ENCODE measurements around the gene EHBP1. TPM values are rescaled to one million over a fixed set of nuclear protein-coding genes. Genes with fewer than 3 reads are reported as not detected.

EHBP1 gene
- total and polyA plus RNA-seq, 2 experiments from 2014 or later, result 27.2 to 47.9 TPM

DNA sequence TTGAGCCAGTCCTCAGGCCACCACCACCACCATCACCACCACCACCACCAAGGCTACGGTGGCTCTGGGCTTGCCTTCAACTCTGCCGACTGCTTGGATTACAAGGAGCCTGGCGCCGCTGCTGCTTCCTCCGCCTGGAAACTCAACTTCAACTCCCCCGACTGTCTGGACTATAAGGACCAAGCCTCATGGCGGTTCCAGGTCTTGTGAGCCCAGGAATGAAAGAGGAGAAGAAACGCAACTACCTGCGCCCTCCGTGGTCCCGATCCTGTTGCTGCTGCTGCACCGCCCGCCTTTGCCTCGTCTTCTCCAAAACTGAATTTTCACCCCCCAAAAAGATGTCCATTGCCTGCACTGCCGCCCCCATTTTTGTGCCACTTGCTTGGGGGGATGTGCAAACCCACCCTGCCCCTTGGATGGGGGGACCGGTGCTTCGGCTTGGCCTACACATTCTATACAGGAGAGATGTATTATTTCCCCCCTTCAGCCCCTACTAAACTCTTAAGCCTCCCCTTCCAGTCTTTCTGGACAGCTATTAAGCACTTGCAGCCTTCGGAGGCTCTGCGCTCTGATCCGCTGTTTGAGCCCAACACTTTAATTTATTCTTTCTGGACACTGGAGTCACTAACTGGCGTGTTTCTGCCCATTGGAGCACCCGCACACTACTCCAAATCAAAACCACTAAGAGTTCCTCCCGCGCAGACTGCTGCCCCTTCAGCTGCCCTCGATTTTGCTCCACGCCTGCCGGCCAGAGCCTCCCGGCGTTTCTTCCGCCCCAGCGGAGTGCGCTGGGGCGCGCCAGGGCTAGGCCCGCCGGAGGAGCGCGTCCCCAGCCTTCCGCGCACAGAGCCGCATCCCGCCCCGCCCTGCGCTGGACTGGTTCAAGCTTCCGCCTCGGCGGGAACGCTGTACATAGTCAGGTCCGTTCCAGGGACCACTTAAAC, 350.9 kb downstream of the EHBP1 start:
- TF ChIP-seq EZH2phosphoT487 (IDR thresholded peaks at IDR 0.05; ENCODE audit: unreplicated experiment) (peak; percentile 65), POLR2AphosphoS5 (IDR thresholded peaks at IDR 0.05; ENCODE audit: low read depth) (no peak), ZNF114 (CRISPR knock-in tag; IDR thresholded peaks at IDR 0.05) (no peak), EZH2 (IDR thresholded peaks at IDR 0.05; ENCODE audit: low read depth, unreplicated experiment) (peak; percentile 85), NANOG (IDR thresholded peaks at IDR 0.05; ENCODE audit: borderline replicate concordance) (no peak)
- TF ChIP-seq, protein P1, sequence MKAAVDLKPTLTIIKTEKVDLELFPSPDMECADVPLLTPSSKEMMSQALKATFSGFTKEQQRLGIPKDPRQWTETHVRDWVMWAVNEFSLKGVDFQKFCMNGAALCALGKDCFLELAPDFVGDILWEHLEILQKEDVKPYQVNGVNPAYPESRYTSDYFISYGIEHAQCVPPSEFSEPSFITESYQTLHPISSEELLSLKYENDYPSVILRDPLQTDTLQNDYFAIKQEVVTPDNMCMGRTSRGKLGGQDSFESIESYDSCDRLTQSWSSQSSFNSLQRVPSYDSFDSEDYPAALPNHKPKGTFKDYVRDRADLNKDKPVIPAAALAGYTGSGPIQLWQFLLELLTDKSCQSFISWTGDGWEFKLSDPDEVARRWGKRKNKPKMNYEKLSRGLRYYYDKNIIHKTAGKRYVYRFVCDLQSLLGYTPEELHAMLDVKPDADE (IDR thresholded peaks at IDR 0.05), result no peak
- TF ChIP-seq, protein P2, sequence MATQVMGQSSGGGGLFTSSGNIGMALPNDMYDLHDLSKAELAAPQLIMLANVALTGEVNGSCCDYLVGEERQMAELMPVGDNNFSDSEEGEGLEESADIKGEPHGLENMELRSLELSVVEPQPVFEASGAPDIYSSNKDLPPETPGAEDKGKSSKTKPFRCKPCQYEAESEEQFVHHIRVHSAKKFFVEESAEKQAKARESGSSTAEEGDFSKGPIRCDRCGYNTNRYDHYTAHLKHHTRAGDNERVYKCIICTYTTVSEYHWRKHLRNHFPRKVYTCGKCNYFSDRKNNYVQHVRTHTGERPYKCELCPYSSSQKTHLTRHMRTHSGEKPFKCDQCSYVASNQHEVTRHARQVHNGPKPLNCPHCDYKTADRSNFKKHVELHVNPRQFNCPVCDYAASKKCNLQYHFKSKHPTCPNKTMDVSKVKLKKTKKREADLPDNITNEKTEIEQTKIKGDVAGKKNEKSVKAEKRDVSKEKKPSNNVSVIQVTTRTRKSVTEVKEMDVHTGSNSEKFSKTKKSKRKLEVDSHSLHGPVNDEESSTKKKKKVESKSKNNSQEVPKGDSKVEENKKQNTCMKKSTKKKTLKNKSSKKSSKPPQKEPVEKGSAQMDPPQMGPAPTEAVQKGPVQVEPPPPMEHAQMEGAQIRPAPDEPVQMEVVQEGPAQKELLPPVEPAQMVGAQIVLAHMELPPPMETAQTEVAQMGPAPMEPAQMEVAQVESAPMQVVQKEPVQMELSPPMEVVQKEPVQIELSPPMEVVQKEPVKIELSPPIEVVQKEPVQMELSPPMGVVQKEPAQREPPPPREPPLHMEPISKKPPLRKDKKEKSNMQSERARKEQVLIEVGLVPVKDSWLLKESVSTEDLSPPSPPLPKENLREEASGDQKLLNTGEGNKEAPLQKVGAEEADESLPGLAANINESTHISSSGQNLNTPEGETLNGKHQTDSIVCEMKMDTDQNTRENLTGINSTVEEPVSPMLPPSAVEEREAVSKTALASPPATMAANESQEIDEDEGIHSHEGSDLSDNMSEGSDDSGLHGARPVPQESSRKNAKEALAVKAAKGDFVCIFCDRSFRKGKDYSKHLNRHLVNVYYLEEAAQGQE (IDR thresholded peaks at IDR 0.05; ENCODE audit: unreplicated experiment), result no peak
- Mint-ChIP-seq H3K27ac (no peak overlapping the region), H3K36me3 (ENCODE audit: low read depth) (peaks cover 9% of the 10 kb centered on the region; the same call in 2 of the 3 replicates), H3K4me3 (peak overlapping the region; percentile 70), H3K4me1 (peaks cover 68% of the 10 kb centered on the region), H3K9me3 (peaks cover 11% of the 10 kb centered on the region), H3K27me3 (ENCODE audit: insufficient read depth, low read depth, poor library complexity) (peaks cover 99% of the 10 kb centered on the region)
- Histone ChIP-seq H3K4me3 (peak overlapping the region; percentile 89), H3K4me2 (peak overlapping the region; percentile 96), H3K4me1 (ENCODE audit: insufficient read depth) (peaks cover 71% of the 10 kb centered on the region), H3F3A (replicated peaks; ENCODE audit: low read depth) (peaks cover 38% of the 10 kb centered on the region), H3K9me2 (ENCODE audit: insufficient read depth) (no peaks in the 10 kb centered on the region), H4K20me1 (replicated peaks; ENCODE audit: insufficient read depth) (peaks cover 13% of the 10 kb centered on the region), H3K36me3 (ENCODE audit: insufficient read depth) (no peaks in the 10 kb centered on the region), H2AFZ (peak overlapping the region; percentile 43; the same call in 1 of the 2 replicates), H3K79me2 (replicated peaks; ENCODE audit: insufficient read depth) (no peaks in the 10 kb centered on the region), H3K27ac (ENCODE audit: low read depth) (no peak overlapping the region), H3K27me3 (ENCODE audit: insufficient read depth) (peaks cover 100% of the 10 kb centered on the region)
- DNase-seq (ENCODE audit: low spot score) (peak; percentile 77), ATAC-seq (peak; percentile 5)

All from GM23338 (cell line).